Measurements from ENCODE around the gene EEA1.

Gene EEA1

GRCh38 chr12:92764831-92765230 lies 164.3 kb downstream of the EEA1 start:
- H3K27ac ChIP-seq (ENCODE audit: low read depth, low read length, poor library complexity, severe bottlenecking): no peak overlapping the region
- H3K9me2 ChIP-seq (ENCODE audit: low read depth, low read length): no peaks in the 10 kb centered on the region
- no peak overlapping the region for H3K4me3 ChIP-seq (ENCODE audit: low read depth, low read length, poor library complexity, severe bottlenecking)
- H3K9me3 ChIP-seq (ENCODE audit: low read length): no peaks in the 10 kb centered on the region
- no peak overlapping the region for H3K4me2 ChIP-seq (ENCODE audit: low read length)
- H3K4me1 ChIP-seq (ENCODE audit: insufficient read depth, low read length, severe bottlenecking): peaks cover 9% of the 10 kb centered on the region
- H3K9ac ChIP-seq (ENCODE audit: low read length): no peak overlapping the region
- no peaks in the 10 kb centered on the region for H3K27me3 ChIP-seq (ENCODE audit: insufficient read depth, low read length)
- TF ChIP-seq, protein P1, sequence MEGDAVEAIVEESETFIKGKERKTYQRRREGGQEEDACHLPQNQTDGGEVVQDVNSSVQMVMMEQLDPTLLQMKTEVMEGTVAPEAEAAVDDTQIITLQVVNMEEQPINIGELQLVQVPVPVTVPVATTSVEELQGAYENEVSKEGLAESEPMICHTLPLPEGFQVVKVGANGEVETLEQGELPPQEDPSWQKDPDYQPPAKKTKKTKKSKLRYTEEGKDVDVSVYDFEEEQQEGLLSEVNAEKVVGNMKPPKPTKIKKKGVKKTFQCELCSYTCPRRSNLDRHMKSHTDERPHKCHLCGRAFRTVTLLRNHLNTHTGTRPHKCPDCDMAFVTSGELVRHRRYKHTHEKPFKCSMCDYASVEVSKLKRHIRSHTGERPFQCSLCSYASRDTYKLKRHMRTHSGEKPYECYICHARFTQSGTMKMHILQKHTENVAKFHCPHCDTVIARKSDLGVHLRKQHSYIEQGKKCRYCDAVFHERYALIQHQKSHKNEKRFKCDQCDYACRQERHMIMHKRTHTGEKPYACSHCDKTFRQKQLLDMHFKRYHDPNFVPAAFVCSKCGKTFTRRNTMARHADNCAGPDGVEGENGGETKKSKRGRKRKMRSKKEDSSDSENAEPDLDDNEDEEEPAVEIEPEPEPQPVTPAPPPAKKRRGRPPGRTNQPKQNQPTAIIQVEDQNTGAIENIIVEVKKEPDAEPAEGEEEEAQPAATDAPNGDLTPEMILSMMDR (IDR thresholded peaks at IDR 0.05; ENCODE audit: low read length): no peak
- TF ChIP-seq EZH2 (IDR thresholded peaks at IDR 0.05; ENCODE audit: borderline replicate concordance, low read length): no peak
- no peak overlapping the region for H2AFZ ChIP-seq (ENCODE audit: low read length)
- no peaks in the 10 kb centered on the region for H4K20me1 ChIP-seq (ENCODE audit: insufficient read depth, low read length)
- H3F3A ChIP-seq (ENCODE audit: insufficient read depth, low read length): no peaks in the 10 kb centered on the region
- H3K79me2 ChIP-seq (ENCODE audit: insufficient read depth, low read length): no peaks in the 10 kb centered on the region
- H3K36me3 ChIP-seq (ENCODE audit: insufficient read depth, low read length): no peaks in the 10 kb centered on the region

GRCh38 chr12:92762773-92763172 lies 166.3 kb downstream of the EEA1 start:
- TF ChIP-seq, protein P1 (IDR thresholded peaks at IDR 0.05; ENCODE audit: low read length): no peak
- TF ChIP-seq EZH2 (IDR thresholded peaks at IDR 0.05; ENCODE audit: borderline replicate concordance, low read length): no peak

DNA sequence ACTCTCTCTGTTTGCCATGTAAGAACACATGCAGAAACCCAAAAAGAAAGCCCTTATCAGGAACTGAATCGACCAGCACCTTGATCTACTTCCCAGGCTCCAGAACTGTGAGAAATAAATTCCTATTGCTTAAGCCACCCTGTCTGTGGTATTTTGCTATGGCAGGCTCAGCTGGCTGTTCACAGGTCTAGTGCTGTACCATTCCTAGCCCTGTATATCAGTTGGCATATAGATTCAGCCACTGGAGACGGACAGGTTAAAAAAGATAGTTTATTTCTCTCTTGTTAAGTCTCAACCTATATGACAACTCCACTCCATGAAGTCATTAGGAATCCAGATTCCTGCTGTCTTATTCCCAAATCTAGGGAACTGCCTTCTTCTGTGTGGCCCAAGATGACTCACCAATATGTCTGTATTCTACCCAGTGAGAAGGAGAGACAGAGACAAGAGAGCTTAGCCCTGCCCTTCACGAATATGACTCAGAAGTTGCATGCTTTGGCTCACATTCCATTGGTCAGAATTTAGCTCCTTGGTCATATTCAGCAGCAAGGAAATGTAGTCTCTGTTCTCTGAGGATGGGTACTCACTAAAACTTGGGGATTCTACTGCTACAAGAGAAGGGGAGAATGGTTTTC lies 169.3 kb downstream of the EEA1 start:
- Histone ChIP-seq H3F3A (ENCODE audit: insufficient read depth, low read length) (no peaks in the 10 kb centered on the region), H3K27me3 (ENCODE audit: insufficient read depth, low read length) (no peaks in the 10 kb centered on the region), H3K4me3 (ENCODE audit: low read depth, low read length, poor library complexity, severe bottlenecking) (no peak overlapping the region), H2AFZ (ENCODE audit: low read length) (no peak overlapping the region), H3K9me2 (ENCODE audit: low read depth, low read length) (no peaks in the 10 kb centered on the region), H3K36me3 (ENCODE audit: insufficient read depth, low read length) (no peaks in the 10 kb centered on the region), H3K9ac (ENCODE audit: low read length) (no peak overlapping the region), H3K27ac (ENCODE audit: low read depth, low read length, poor library complexity, severe bottlenecking) (no peak overlapping the region), H3K79me2 (ENCODE audit: insufficient read depth, low read length) (no peaks in the 10 kb centered on the region), H4K20me1 (ENCODE audit: insufficient read depth, low read length) (no peaks in the 10 kb centered on the region), H3K9me3 (ENCODE audit: low read length) (no peaks in the 10 kb centered on the region), H3K4me1 (ENCODE audit: insufficient read depth, low read length, severe bottlenecking) (no peaks in the 10 kb centered on the region), H3K4me2 (ENCODE audit: low read length) (no peak overlapping the region)
- TF ChIP-seq, protein P1 (IDR thresholded peaks at IDR 0.05; ENCODE audit: low read length): no peak
- TF ChIP-seq EZH2 (IDR thresholded peaks at IDR 0.05; ENCODE audit: borderline replicate concordance, low read length): no peak

More at GRCh38 chr12:92762773-92763172, 166.3 kb downstream of the EEA1 start:
- Histone ChIP-seq H3K4me3 (ENCODE audit: low read depth, low read length, poor library complexity, severe bottlenecking) (no peak overlapping the region), H3F3A (ENCODE audit: insufficient read depth, low read length) (no peaks in the 10 kb centered on the region), H3K9me3 (ENCODE audit: low read length) (no peaks in the 10 kb centered on the region), H3K4me1 (ENCODE audit: insufficient read depth, low read length, severe bottlenecking) (no peaks in the 10 kb centered on the region), H3K79me2 (ENCODE audit: insufficient read depth, low read length) (no peaks in the 10 kb centered on the region), H3K9me2 (ENCODE audit: low read depth, low read length) (no peaks in the 10 kb centered on the region), H4K20me1 (ENCODE audit: insufficient read depth, low read length) (no peaks in the 10 kb centered on the region), H3K4me2 (ENCODE audit: low read length) (no peak overlapping the region), H2AFZ (ENCODE audit: low read length) (no peak overlapping the region), H3K36me3 (ENCODE audit: insufficient read depth, low read length) (no peaks in the 10 kb centered on the region), H3K9ac (ENCODE audit: low read length) (no peak overlapping the region), H3K27ac (ENCODE audit: low read depth, low read length, poor library complexity, severe bottlenecking) (no peak overlapping the region), H3K27me3 (ENCODE audit: insufficient read depth, low read length) (no peaks in the 10 kb centered on the region)
